ENCODE data around the gene TUBB1. TPM values are rescaled to one million over a fixed set of nuclear protein-coding genes. Genes with fewer than 3 reads are reported as not detected.

The TUBB1 gene
- total and polyA plus RNA-seq, 2 of the 13 experiments (the other 11 are each of a cell fraction or from before 2014, with no cell fraction given): 0.11 to 57.6 TPM

GRCh38 chr20:58995461-58996225 is 23.6 kb upstream of the TUBB1 start (continued):
- no peak for TF ChIP-seq ZNF777 (CRISPR knock-in tag; IDR thresholded peaks at IDR 0.05)
- no peak for TF ChIP-seq ZSCAN31 (CRISPR knock-in tag; IDR thresholded peaks at IDR 0.05; ENCODE audit: low read depth)
- TF ChIP-seq PRPF4 (IDR thresholded peaks at IDR 0.05; ENCODE audit: low read depth, low read length, poor library complexity, severe bottlenecking): no peak
- TF ChIP-seq ZNF703 (CRISPR knock-in tag; IDR thresholded peaks at IDR 0.05; ENCODE audit: borderline replicate concordance): no peak
- no peak for TF ChIP-seq NR2C2 (CRISPR knock-in tag; IDR thresholded peaks at IDR 0.05; ENCODE audit: borderline replicate concordance)
- TF ChIP-seq KLF16 (CRISPR knock-in tag; IDR thresholded peaks at IDR 0.05): peak in 1 of 2 experiments; percentile 58; a peak in 1 of 4 replicates
- no peak for TF ChIP-seq CENPBD1 (CRISPR knock-in tag; IDR thresholded peaks at IDR 0.05; ENCODE audit: borderline replicate concordance, low read depth)
- no peak for TF ChIP-seq CAMTA2 (CRISPR knock-in tag; IDR thresholded peaks at IDR 0.05; ENCODE audit: borderline replicate concordance)
- no peak for TF ChIP-seq ADNP (CRISPR knock-in tag; IDR thresholded peaks at IDR 0.05)
- TF ChIP-seq TOE1 (CRISPR knock-in tag; IDR thresholded peaks at IDR 0.05): no peak; the same call in 1 of the 2 replicates
- TF ChIP-seq DNMT3B (CRISPR knock-in tag; conservative IDR thresholded peaks at IDR 0.05): 0 out of 2 replicates have a peak, but pooled peaks have one; percentile 58
- TF ChIP-seq ZNF839 (CRISPR knock-in tag; IDR thresholded peaks at IDR 0.05; ENCODE audit: borderline replicate concordance): no peak
- peak; percentile 53 for TF ChIP-seq BCL6 (CRISPR knock-in tag; IDR thresholded peaks at IDR 0.05)
- peak; percentile 70; the same call in 1 of the 2 replicates for TF ChIP-seq IRX3 (CRISPR knock-in tag; IDR thresholded peaks at IDR 0.05; ENCODE audit: borderline replicate concordance, low read depth)
- TF ChIP-seq ZNF782 (CRISPR knock-in tag; IDR thresholded peaks at IDR 0.05; ENCODE audit: borderline replicate concordance): no peak
- no peak for TF ChIP-seq ZNF670 (CRISPR knock-in tag; IDR thresholded peaks at IDR 0.05; ENCODE audit: borderline replicate concordance)
- no peak for TF ChIP-seq ZNF350 (CRISPR knock-in tag; IDR thresholded peaks at IDR 0.05; ENCODE audit: borderline replicate concordance, low read depth)
- TF ChIP-seq ZNF543 (CRISPR knock-in tag; IDR thresholded peaks at IDR 0.05): no peak
- TF ChIP-seq ZSCAN20 (CRISPR knock-in tag; IDR thresholded peaks at IDR 0.05; ENCODE audit: borderline replicate concordance): no peak
- TF ChIP-seq ZNF10 (CRISPR knock-in tag; IDR thresholded peaks at IDR 0.05; ENCODE audit: borderline replicate concordance, low read depth): no peak
- TF ChIP-seq KDM5A (IDR thresholded peaks at IDR 0.05; ENCODE audit: borderline replicate concordance, low read length): no peak
- TF ChIP-seq SIX4 (CRISPR knock-in tag; IDR thresholded peaks at IDR 0.05): no peak; the same call in 1 of the 2 replicates
- no peak for TF ChIP-seq ZNF24 (IDR thresholded peaks at IDR 0.05)
- TF ChIP-seq ZNF496 (CRISPR knock-in tag; IDR thresholded peaks at IDR 0.05; ENCODE audit: insufficient replicate concordance): no peak
- TF ChIP-seq ZNF136 (CRISPR knock-in tag; IDR thresholded peaks at IDR 0.05; ENCODE audit: low read depth): no peak; the same call in 1 of the 2 replicates
- TF ChIP-seq AFF4 (CRISPR knock-in tag; IDR thresholded peaks at IDR 0.05): no peak
- TF ChIP-seq JDP2 (CRISPR knock-in tag; IDR thresholded peaks at IDR 0.05; ENCODE audit: borderline replicate concordance): no peak
